Muscle of leg (tissue), 11 donors: ENCODE data around the gene RFTN1. TPM values are rescaled to one million over a fixed set of nuclear protein-coding genes. Genes with fewer than 3 reads are reported as not detected.

Source experiments
- DNase-seq: peaks from one replicate; pipeline ENCODE4 v3.0.0; 2013
- H3K27ac ChIP-seq: one replicate; pipeline ENCODE4 v1.5.1; 2013; ENCODE audit warnings: mild to moderate bottlenecking, low read length, control low read depth
- H3K27me3 ChIP-seq: one replicate; pipeline ENCODE4 v1.6.1; 2013; ENCODE audit warnings: low read length; ENCODE audit not compliant: control insufficient read depth, insufficient read depth
- H3K36me3 ChIP-seq: one replicate; pipeline ENCODE4 v1.6.1; 2013; ENCODE audit warnings: low read length; ENCODE audit not compliant: control insufficient read depth, insufficient read depth
- H3K4me1 ChIP-seq: one replicate; pipeline ENCODE4 v1.6.1; 2013; ENCODE audit warnings: low read length; ENCODE audit not compliant: control insufficient read depth, insufficient read depth
- H3K4me3 ChIP-seq: one replicate; pipeline ENCODE4 v1.5.1; 2013; ENCODE audit warnings: low read length, control low read depth
- H3K9me3 ChIP-seq: replicated peaks from 2 replicates; pipeline ENCODE4 v1.6.1; 2013; ENCODE audit warnings: low read depth, low read length; ENCODE audit not compliant: control insufficient read depth
- WGBS: methylation state at CpG from one replicate; pipeline ENCODE4 v1.1.5; 2013; ENCODE audit warnings: missing lambda C conversion rate; ENCODE audit not compliant: insufficient coverage; 5-methylcytosine and 5-hydroxymethylcytosine counted together
- polyA plus RNA-seq, 8 donors: library from polyadenylated mRNA; unstranded; fragments of 120-200 nt; gene quantifications; one replicate each; pipeline versions ENCODE4 v1.2.1 to v1.2.3, GENCODE V29; 2013; ENCODE audit warnings: inconsistent platforms in 1 of 8, low replicate concordance in 1 of 8; ENCODE audit not compliant: insufficient read length in 8 of 8, insufficient read depth in 1 of 8
- total RNA-seq: library from RNA; stranded (reverse); fragments of 120-200 nt; gene quantifications from one replicate; pipeline ENCODE4 v1.2.4, GENCODE V29; 2013

Gene RFTN1
- total and polyA plus RNA-seq, 9 donors = 15.0 to 19.2 (median 15.6) TPM

GRCh38 chr3:16366581-16366980 lies 146.9 kb downstream of the RFTN1 start:
- H3K4me1 ChIP-seq = peaks cover 13% of the 10 kb centered on the region
- no peaks in the 10 kb centered on the region for H3K9me3 ChIP-seq
- DNase-seq = no peak
- H3K4me3 ChIP-seq = no peak overlapping the region
- no peaks in the 10 kb centered on the region for H3K27me3 ChIP-seq
- no peak overlapping the region for H3K27ac ChIP-seq
- peaks cover 14% of the 10 kb centered on the region for H3K36me3 ChIP-seq
- 74% methylated on average over 4 of the region's 5 CpGs for WGBS

- no peak overlapping the region for H3K27ac ChIP-seq
- peaks cover 14% of the 10 kb centered on the region for H3K36me3 ChIP-seq
- H3K4me3 ChIP-seq = no peak overlapping the region
- no peaks in the 10 kb centered on the region for H3K27me3 ChIP-seq
- peaks cover 5% of the 10 kb centered on the region for H3K4me1 ChIP-seq
- DNase-seq = no peak
- no peaks in the 10 kb centered on the region for H3K9me3 ChIP-seq
- WGBS = 87% methylated on average over 4 of the region's 6 CpGs
Observed at GRCh38 chr3:16365491-16366128, 147.9 kb downstream of the RFTN1 start.

GRCh38 chr3:16364963-16365362 lies 148.5 kb downstream of the RFTN1 start:
- Histone ChIP-seq H3K4me1 (peaks cover 3% of the 10 kb centered on the region), H3K9me3 (no peaks in the 10 kb centered on the region), H3K27ac (no peak overlapping the region), H3K27me3 (no peaks in the 10 kb centered on the region), H3K4me3 (no peak overlapping the region), H3K36me3 (peaks cover 14% of the 10 kb centered on the region)
- no peak for DNase-seq
- WGBS = no CpG with 5 or more reads among the region's 2 CpGs

GRCh38 chr3:16364323-16364722 lies 149.2 kb downstream of the RFTN1 start:
- no peak overlapping the region for H3K27ac ChIP-seq
- DNase-seq = no peak
- peaks cover 8% of the 10 kb centered on the region for H3K36me3 ChIP-seq
- H3K4me3 ChIP-seq = no peak overlapping the region
- no peaks in the 10 kb centered on the region for H3K9me3 ChIP-seq
- H3K4me1 ChIP-seq = no peaks in the 10 kb centered on the region
- H3K27me3 ChIP-seq = no peaks in the 10 kb centered on the region
- 90% methylated on average over 2 of the region's 4 CpGs for WGBS

GRCh38 chr3:16363636-16364035 lies 149.9 kb downstream of the RFTN1 start:
- H3K4me1 ChIP-seq = no peaks in the 10 kb centered on the region
- DNase-seq = no peak
- peaks cover 6% of the 10 kb centered on the region for H3K36me3 ChIP-seq
- no peak overlapping the region for H3K27ac ChIP-seq
- 97% methylated on average over 7 of the region's 7 CpGs for WGBS
- no peaks in the 10 kb centered on the region for H3K9me3 ChIP-seq
- no peak overlapping the region for H3K4me3 ChIP-seq
- H3K27me3 ChIP-seq = no peaks in the 10 kb centered on the region

- no peaks in the 10 kb centered on the region for H3K27me3 ChIP-seq
- no peaks in the 10 kb centered on the region for H3K4me1 ChIP-seq
- no peaks in the 10 kb centered on the region for H3K9me3 ChIP-seq
- H3K27ac ChIP-seq = no peak overlapping the region
- H3K36me3 ChIP-seq = peaks cover 4% of the 10 kb centered on the region
- no CpG with 5 or more reads among the region's 4 CpGs for WGBS
- no peak overlapping the region for H3K4me3 ChIP-seq
- no peak for DNase-seq
Observed at GRCh38 chr3:16362770-16363169, 150.7 kb downstream of the RFTN1 start.

GRCh38 chr3:16361087-16361486 lies 152.4 kb downstream of the RFTN1 start:
- peaks cover 1% of the 10 kb centered on the region for H3K4me1 ChIP-seq
- H3K27ac ChIP-seq = no peak overlapping the region
- DNase-seq = no peak
- H3K27me3 ChIP-seq = no peaks in the 10 kb centered on the region
- H3K36me3 ChIP-seq = peaks cover 4% of the 10 kb centered on the region
- no peaks in the 10 kb centered on the region for H3K9me3 ChIP-seq
- H3K4me3 ChIP-seq = no peak overlapping the region

GRCh38 chr3:16359331-16359730 lies 154.2 kb downstream of the RFTN1 start:
- DNase-seq = no peak
- Histone ChIP-seq H3K9me3 (no peaks in the 10 kb centered on the region), H3K4me1 (peaks cover 8% of the 10 kb centered on the region), H3K27me3 (no peaks in the 10 kb centered on the region), H3K36me3 (peaks cover 4% of the 10 kb centered on the region), H3K4me3 (no peak overlapping the region), H3K27ac (no peak overlapping the region)
- no CpG with 5 or more reads among the region's 4 CpGs for WGBS

GRCh38 chr3:16358336-16358735 lies 155.2 kb downstream of the RFTN1 start:
- no peak overlapping the region for H3K27ac ChIP-seq
- peaks cover 4% of the 10 kb centered on the region for H3K36me3 ChIP-seq
- H3K4me3 ChIP-seq = no peak overlapping the region
- DNase-seq = no peak
- H3K9me3 ChIP-seq = no peaks in the 10 kb centered on the region
- no peaks in the 10 kb centered on the region for H3K27me3 ChIP-seq
- WGBS = no CpG with 5 or more reads among the region's 3 CpGs
- peaks cover 8% of the 10 kb centered on the region for H3K4me1 ChIP-seq

- Histone ChIP-seq H3K4me3 (no peak overlapping the region), H3K36me3 (peaks cover 6% of the 10 kb centered on the region), H3K27ac (no peak overlapping the region), H3K9me3 (no peaks in the 10 kb centered on the region), H3K4me1 (peaks cover 11% of the 10 kb centered on the region), H3K27me3 (no peaks in the 10 kb centered on the region)
- DNase-seq = no peak
- no CpG with 5 or more reads among the region's 9 CpGs for WGBS
Observed at GRCh38 chr3:16357186-16358121, 156.0 kb downstream of the RFTN1 start.
